ENCODE results near the gene APH1A.

DNA sequence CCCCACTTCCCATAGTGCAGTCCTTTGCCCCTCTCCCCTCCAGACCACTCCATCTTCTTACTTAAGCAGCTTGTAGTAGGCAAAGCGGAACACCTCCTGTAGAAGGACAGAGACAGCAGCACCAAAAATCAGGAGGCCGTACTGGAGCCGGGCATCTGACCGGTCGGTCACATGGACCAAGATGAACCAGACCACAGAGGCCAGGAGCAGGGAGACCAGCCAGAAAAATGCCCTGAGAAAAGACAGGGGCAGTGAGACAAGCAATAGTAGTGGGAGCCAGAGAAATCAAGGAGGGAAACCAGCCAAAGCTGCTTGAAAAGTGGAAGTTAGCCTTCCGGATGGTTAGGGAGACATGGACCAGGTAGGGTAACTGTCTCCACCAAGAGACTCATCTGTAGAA lies 920 bp downstream of the APH1A start:
- TF ChIP-seq POLR2A (IDR thresholded peaks at IDR 0.05), result no peak
- TF ChIP-seq, protein P1, sequence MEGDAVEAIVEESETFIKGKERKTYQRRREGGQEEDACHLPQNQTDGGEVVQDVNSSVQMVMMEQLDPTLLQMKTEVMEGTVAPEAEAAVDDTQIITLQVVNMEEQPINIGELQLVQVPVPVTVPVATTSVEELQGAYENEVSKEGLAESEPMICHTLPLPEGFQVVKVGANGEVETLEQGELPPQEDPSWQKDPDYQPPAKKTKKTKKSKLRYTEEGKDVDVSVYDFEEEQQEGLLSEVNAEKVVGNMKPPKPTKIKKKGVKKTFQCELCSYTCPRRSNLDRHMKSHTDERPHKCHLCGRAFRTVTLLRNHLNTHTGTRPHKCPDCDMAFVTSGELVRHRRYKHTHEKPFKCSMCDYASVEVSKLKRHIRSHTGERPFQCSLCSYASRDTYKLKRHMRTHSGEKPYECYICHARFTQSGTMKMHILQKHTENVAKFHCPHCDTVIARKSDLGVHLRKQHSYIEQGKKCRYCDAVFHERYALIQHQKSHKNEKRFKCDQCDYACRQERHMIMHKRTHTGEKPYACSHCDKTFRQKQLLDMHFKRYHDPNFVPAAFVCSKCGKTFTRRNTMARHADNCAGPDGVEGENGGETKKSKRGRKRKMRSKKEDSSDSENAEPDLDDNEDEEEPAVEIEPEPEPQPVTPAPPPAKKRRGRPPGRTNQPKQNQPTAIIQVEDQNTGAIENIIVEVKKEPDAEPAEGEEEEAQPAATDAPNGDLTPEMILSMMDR (IDR thresholded peaks at IDR 0.05), result no peak
- no peak for TF ChIP-seq EP300 (IDR thresholded peaks at IDR 0.05)
- no peak for TF ChIP-seq POLR2AphosphoS5 (IDR thresholded peaks at IDR 0.05)
